ENCODE results near the gene MAIP1.

Gene MAIP1

DNA sequence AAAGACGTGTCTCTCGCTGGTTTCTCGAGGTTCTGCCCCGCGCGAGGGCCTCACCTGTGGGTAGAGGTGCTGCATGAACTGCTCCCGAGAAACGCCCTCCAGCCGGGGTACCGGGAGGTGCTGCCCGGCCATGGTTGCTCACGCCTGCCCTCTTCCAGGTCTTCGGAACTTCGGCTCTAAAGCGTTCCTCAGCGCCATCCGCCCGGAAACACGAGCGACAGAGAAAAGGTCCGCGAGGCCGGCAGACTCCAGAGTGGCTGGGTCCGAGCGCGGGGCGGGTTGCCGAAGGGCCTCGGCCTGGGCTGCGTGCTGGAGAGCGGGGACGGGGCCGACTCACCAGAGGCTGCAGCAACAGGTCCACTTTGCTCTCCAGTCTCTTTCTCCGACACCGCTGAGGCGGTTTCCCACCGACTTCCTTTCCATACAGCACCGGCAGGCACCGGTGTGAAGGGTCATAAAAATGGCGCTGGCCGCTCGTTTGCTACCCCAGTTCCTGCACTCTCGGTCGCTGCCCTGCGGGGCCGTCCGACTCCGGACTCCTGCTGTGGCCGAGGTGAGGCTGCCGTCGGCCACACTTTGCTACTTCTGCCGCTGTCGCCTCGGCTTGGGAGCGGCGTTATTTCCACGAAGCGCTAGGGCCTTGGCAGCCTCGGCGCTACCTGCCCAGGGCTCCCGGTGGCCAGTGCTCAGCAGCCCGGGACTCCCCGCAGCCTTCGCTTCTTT lies at the start of gene MAIP1, which contains the start of gene TYW5:
TSS of gene MAIP1 (plus strand) at position 244 of the 723 bp plus-strand sequence. CDS start at position 461, 217 bp downstream.
TSS of gene TYW5 (minus strand) at position 153 of the 723 bp plus-strand sequence. CDS start at position 132, 21 bp downstream.
- TF ChIP-seq POU6F1 (CRISPR knock-in tag; IDR thresholded peaks at IDR 0.05; ENCODE audit: borderline replicate concordance, low read depth) (peak; percentile 76; the same call in 1 of the 2 replicates), ZC3H10 (CRISPR knock-in tag; IDR thresholded peaks at IDR 0.05) (no peak), ESRRG (CRISPR knock-in tag; IDR thresholded peaks at IDR 0.05) (no peak)
- peak; percentile 95 for ATAC-seq

GRCh38 chr2:199907008-199907714 lies 48.2 kb upstream of the MAIP1 start:
- ATAC-seq: no peak
- TF ChIP-seq, protein P1, sequence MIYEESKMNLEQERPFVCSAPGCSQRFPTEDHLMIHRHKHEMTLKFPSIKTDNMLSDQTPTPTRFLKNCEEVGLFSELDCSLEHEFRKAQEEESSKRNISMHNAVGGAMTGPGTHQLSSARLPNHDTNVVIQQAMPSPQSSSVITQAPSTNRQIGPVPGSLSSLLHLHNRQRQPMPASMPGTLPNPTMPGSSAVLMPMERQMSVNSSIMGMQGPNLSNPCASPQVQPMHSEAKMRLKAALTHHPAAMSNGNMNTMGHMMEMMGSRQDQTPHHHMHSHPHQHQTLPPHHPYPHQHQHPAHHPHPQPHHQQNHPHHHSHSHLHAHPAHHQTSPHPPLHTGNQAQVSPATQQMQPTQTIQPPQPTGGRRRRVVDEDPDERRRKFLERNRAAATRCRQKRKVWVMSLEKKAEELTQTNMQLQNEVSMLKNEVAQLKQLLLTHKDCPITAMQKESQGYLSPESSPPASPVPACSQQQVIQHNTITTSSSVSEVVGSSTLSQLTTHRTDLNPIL (CRISPR knock-in tag; IDR thresholded peaks at IDR 0.05; ENCODE audit: low read depth): no peak
- TF ChIP-seq ZC3H10 (CRISPR knock-in tag; IDR thresholded peaks at IDR 0.05) (no peak), ZNF565 (CRISPR knock-in tag; conservative IDR thresholded peaks at IDR 0.05; ENCODE audit: low read depth) (no peak), TOX (CRISPR knock-in tag; IDR thresholded peaks at IDR 0.05; ENCODE audit: borderline replicate concordance) (no peak), CSDC2 (CRISPR knock-in tag; IDR thresholded peaks at IDR 0.05) (no peak), ZFP30 (CRISPR knock-in tag; IDR thresholded peaks at IDR 0.05) (no peak), ISL1 (CRISPR knock-in tag; IDR thresholded peaks at IDR 0.05) (no peak), ZNF70 (CRISPR knock-in tag; IDR thresholded peaks at IDR 0.05) (no peak), ZNF8 (CRISPR knock-in tag; IDR thresholded peaks at IDR 0.05) (no peak), ESRRG (CRISPR knock-in tag; IDR thresholded peaks at IDR 0.05) (no peak), RARB (CRISPR knock-in tag; IDR thresholded peaks at IDR 0.05) (no peak), TCF4 (CRISPR knock-in tag; IDR thresholded peaks at IDR 0.05; ENCODE audit: borderline replicate concordance) (no peak), POU6F1 (CRISPR knock-in tag; IDR thresholded peaks at IDR 0.05; ENCODE audit: borderline replicate concordance, low read depth) (no peak), ZFP3 (CRISPR knock-in tag; IDR thresholded peaks at IDR 0.05) (no peak), BACH2 (CRISPR knock-in tag; IDR thresholded peaks at IDR 0.05; ENCODE audit: borderline replicate concordance) (no peak), ARNTL (CRISPR knock-in tag; IDR thresholded peaks at IDR 0.05; ENCODE audit: borderline replicate concordance, low read depth) (no peak), PPARA (CRISPR knock-in tag; IDR thresholded peaks at IDR 0.05; ENCODE audit: borderline replicate concordance) (no peak)

GRCh38 chr2:199910338-199911051 lies 44.9 kb upstream of the MAIP1 start:
- no peak for ATAC-seq
- TF ChIP-seq GLIS3 (CRISPR knock-in tag; IDR thresholded peaks at IDR 0.05) (no peak), ISL1 (CRISPR knock-in tag; IDR thresholded peaks at IDR 0.05) (no peak), CSDC2 (CRISPR knock-in tag; IDR thresholded peaks at IDR 0.05) (no peak), TCF4 (CRISPR knock-in tag; IDR thresholded peaks at IDR 0.05; ENCODE audit: borderline replicate concordance) (no peak), RARB (CRISPR knock-in tag; IDR thresholded peaks at IDR 0.05) (no peak), ZNF70 (CRISPR knock-in tag; IDR thresholded peaks at IDR 0.05) (no peak), ESRRG (CRISPR knock-in tag; IDR thresholded peaks at IDR 0.05) (no peak), ZC3H10 (CRISPR knock-in tag; IDR thresholded peaks at IDR 0.05) (no peak), POU6F1 (CRISPR knock-in tag; IDR thresholded peaks at IDR 0.05; ENCODE audit: borderline replicate concordance, low read depth) (no peak), TOX (CRISPR knock-in tag; IDR thresholded peaks at IDR 0.05; ENCODE audit: borderline replicate concordance) (no peak), ZNF565 (CRISPR knock-in tag; conservative IDR thresholded peaks at IDR 0.05; ENCODE audit: low read depth) (no peak), BACH2 (CRISPR knock-in tag; IDR thresholded peaks at IDR 0.05; ENCODE audit: borderline replicate concordance) (no peak), PPARA (CRISPR knock-in tag; IDR thresholded peaks at IDR 0.05; ENCODE audit: borderline replicate concordance) (no peak), ARNTL (CRISPR knock-in tag; IDR thresholded peaks at IDR 0.05; ENCODE audit: borderline replicate concordance, low read depth) (no peak)
- TF ChIP-seq, protein P2, sequence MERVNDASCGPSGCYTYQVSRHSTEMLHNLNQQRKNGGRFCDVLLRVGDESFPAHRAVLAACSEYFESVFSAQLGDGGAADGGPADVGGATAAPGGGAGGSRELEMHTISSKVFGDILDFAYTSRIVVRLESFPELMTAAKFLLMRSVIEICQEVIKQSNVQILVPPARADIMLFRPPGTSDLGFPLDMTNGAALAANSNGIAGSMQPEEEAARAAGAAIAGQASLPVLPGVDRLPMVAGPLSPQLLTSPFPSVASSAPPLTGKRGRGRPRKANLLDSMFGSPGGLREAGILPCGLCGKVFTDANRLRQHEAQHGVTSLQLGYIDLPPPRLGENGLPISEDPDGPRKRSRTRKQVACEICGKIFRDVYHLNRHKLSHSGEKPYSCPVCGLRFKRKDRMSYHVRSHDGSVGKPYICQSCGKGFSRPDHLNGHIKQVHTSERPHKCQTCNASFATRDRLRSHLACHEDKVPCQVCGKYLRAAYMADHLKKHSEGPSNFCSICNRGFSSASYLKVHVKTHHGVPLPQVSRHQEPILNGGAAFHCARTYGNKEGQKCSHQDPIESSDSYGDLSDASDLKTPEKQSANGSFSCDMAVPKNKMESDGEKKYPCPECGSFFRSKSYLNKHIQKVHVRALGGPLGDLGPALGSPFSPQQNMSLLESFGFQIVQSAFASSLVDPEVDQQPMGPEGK (CRISPR knock-in tag; IDR thresholded peaks at IDR 0.05; ENCODE audit: borderline replicate concordance): no peak
- TF ChIP-seq, protein P3, sequence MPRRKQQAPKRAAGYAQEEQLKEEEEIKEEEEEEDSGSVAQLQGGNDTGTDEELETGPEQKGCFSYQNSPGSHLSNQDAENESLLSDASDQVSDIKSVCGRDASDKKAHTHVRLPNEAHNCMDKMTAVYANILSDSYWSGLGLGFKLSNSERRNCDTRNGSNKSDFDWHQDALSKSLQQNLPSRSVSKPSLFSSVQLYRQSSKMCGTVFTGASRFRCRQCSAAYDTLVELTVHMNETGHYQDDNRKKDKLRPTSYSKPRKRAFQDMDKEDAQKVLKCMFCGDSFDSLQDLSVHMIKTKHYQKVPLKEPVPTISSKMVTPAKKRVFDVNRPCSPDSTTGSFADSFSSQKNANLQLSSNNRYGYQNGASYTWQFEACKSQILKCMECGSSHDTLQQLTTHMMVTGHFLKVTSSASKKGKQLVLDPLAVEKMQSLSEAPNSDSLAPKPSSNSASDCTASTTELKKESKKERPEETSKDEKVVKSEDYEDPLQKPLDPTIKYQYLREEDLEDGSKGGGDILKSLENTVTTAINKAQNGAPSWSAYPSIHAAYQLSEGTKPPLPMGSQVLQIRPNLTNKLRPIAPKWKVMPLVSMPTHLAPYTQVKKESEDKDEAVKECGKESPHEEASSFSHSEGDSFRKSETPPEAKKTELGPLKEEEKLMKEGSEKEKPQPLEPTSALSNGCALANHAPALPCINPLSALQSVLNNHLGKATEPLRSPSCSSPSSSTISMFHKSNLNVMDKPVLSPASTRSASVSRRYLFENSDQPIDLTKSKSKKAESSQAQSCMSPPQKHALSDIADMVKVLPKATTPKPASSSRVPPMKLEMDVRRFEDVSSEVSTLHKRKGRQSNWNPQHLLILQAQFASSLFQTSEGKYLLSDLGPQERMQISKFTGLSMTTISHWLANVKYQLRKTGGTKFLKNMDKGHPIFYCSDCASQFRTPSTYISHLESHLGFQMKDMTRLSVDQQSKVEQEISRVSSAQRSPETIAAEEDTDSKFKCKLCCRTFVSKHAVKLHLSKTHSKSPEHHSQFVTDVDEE (CRISPR knock-in tag; IDR thresholded peaks at IDR 0.05): no peak
- TF ChIP-seq, protein P1 (CRISPR knock-in tag; IDR thresholded peaks at IDR 0.05; ENCODE audit: low read depth): no peak
